HG02884 (cell line): Measurements from ENCODE around the gene RNF150.
"Not testable (repeated sequence)": the region's sequence is repeated elsewhere in the genome, so short reads cannot be mapped to it uniquely, and the experiment has no call there.

Experiments used
- ATAC-seq: cut with Tn5 transposase; IDR thresholded peaks from one replicate; pipeline ENCODE4 v1.9.1; 2021; ENCODE audit warnings: mild to moderate bottlenecking, moderate library complexity; ENCODE audit not compliant: unreplicated experiment

The RNF150 gene

GRCh38 chr4:140834839-140835495, 298.3 kb downstream of the RNF150 start:
- no peak for ATAC-seq

GRCh38 chr4:140833280-140833679, 300.0 kb downstream of the RNF150 start:
- ATAC-seq, result no peak

GRCh38 chr4:140829825-140830224, 303.4 kb downstream of the RNF150 start:
- ATAC-seq, result peak; percentile 91

- ATAC-seq, result peak; percentile 43
Observed at GRCh38 chr4:140826701-140827027, 306.6 kb downstream of the RNF150 start.

- ATAC-seq, result not testable (repeated sequence)
Observed at GRCh38 chr4:140820520-140820919, 312.7 kb downstream of the RNF150 start.

GRCh38 chr4:140819610-140820009, 313.7 kb downstream of the RNF150 start:
- no peak for ATAC-seq

GRCh38 chr4:140818433-140818832, 314.8 kb downstream of the RNF150 start:
- no peak for ATAC-seq

GRCh38 chr4:140816806-140817510, 316.3 kb downstream of the RNF150 start:
- no peak for ATAC-seq

- no peak for ATAC-seq
Observed at GRCh38 chr4:140813804-140814203, 319.5 kb downstream of the RNF150 start.

GRCh38 chr4:140812916-140813315, 320.4 kb downstream of the RNF150 start:
- ATAC-seq, result no peak

GRCh38 chr4:140811429-140811828, 321.8 kb downstream of the RNF150 start:
- no peak for ATAC-seq

GRCh38 chr4:140810591-140811169, 322.6 kb downstream of the RNF150 start:
- not testable (repeated sequence) for ATAC-seq
